PC-3 (cell line): ENCODE data around the gene HTR5A. TPM values are rescaled to one million over a fixed set of nuclear protein-coding genes. Genes with fewer than 3 reads are reported as not detected.

Source experiments
- ATAC-seq: fragments of 200-7000 bp; cut with Tn5 transposase; 2 replicates; pipeline ENCODE4 v1.9.1; 2020; ENCODE audit warnings: mild to moderate bottlenecking, moderate library complexity
- BruUV-seq: library from RNA; stranded (reverse); fragments of 400-500 nt; replicated peaks from 2 replicates; lab custom pipeline; 2021; lab: Mats Ljungman, UMichigan
- CTCF ChIA-PET: fragments of 300-600 bp; sonication (Branson Sonifier 250); formaldehyde crosslinking; loops from one replicate; lab custom pipeline; 2022; ENCODE audit warnings: antibody characterized with exemption; lab: Charles Lee
- POLR2A ChIA-PET: fragments of 300-600 bp; sonication (Branson Sonifier 250); formaldehyde crosslinking; loops from one replicate; lab custom pipeline; 2022; ENCODE audit warnings: antibody characterized with exemption; ENCODE audit not compliant: unreplicated experiment; lab: Charles Lee
- DNase-seq: peaks from one replicate; pipeline ENCODE4 v3.0.0-alpha.2; 2015
- H2AFZ ChIP-seq: fragments of 300-600 bp; sonication (generic); 2 replicates; pipeline ENCODE4 v1.6.0; 2016; ENCODE audit warnings: antibody characterized with exemption, low read length
- H3F3A ChIP-seq: fragments of 300-600 bp; sonication (generic); one replicate; pipeline ENCODE4 v1.6.0; 2017; ENCODE audit warnings: antibody characterized with exemption, low read length, control low read depth, mild to moderate bottlenecking; ENCODE audit not compliant: unreplicated experiment
- H3K27ac ChIP-seq: fragments of 300-600 bp; sonication (generic); 2 replicates; pipeline ENCODE4 v1.5.1; 2016; ENCODE audit warnings: mild to moderate bottlenecking, low read length
- H3K27me3 ChIP-seq: fragments of 300-600 bp; sonication (generic); 2 replicates; pipeline ENCODE4 v1.6.1; 2016; ENCODE audit warnings: low read length, mixed read lengths
- H3K36me3 ChIP-seq: fragments of 300-600 bp; sonication (generic); 2 replicates; pipeline ENCODE4 v1.6.1; 2016; ENCODE audit warnings: low read depth, mixed run types, low read length, mixed read lengths
- H3K4me1 ChIP-seq: fragments of 300-600 bp; sonication (generic); 2 replicates; pipeline ENCODE4 v1.5.1; 2016; ENCODE audit warnings: low read length; ENCODE audit not compliant: insufficient read depth
- H3K4me2 ChIP-seq: fragments of 300-600 bp; sonication (generic); 2 replicates; pipeline ENCODE4 v1.6.0; 2016; ENCODE audit warnings: low read length
- H3K4me3 ChIP-seq: fragments of 300-600 bp; sonication (generic); 2 replicates; pipeline ENCODE4 v1.5.1; 2016; ENCODE audit warnings: mild to moderate bottlenecking, low read length, mixed read lengths
- H3K79me2 ChIP-seq: fragments of 300-600 bp; sonication (generic); 2 replicates; pipeline ENCODE4 v1.6.1; 2017; ENCODE audit warnings: low read length, mixed read lengths
- H3K9ac ChIP-seq: fragments of 300-600 bp; sonication (generic); 2 replicates; pipeline ENCODE4 v1.6.0; 2016; ENCODE audit warnings: mild to moderate bottlenecking, low read length
- H3K9me2 ChIP-seq: fragments of 300-600 bp; sonication (generic); replicated peaks from 2 replicates; pipeline ENCODE4 v1.6.1; 2016; ENCODE audit warnings: mixed run types, low read length, mixed read lengths
- H3K9me3 ChIP-seq: fragments of 300-600 bp; sonication (generic); 2 replicates; pipeline ENCODE4 v1.6.1; 2016; ENCODE audit warnings: low read length, mixed read lengths
- H4K20me1 ChIP-seq: fragments of 300-600 bp; sonication (generic); 2 replicates; pipeline ENCODE4 v1.6.1; 2016; ENCODE audit warnings: low read length, mixed read lengths
- EZH2 ChIP-seq: fragments of 300-600 bp; sonication (generic); IDR thresholded peaks from one replicate; pipeline ENCODE4 v1.6.1; 2017; ENCODE audit warnings: antibody characterized with exemption, mild to moderate bottlenecking, low read length; ENCODE audit not compliant: unreplicated experiment
- EZH2phosphoT487 ChIP-seq: fragments of 300-600 bp; sonication (generic); IDR thresholded peaks from 2 replicates; pipeline ENCODE4 v1.6.1; 2018; ENCODE audit warnings: mild to moderate bottlenecking, antibody characterized with exemption, low read length, borderline replicate concordance
- intact Hi-C: fragments of 100-400 bp; cut with micrococcal nuclease; formaldehyde crosslinking; loops from 2 replicates; pipeline ENCODE4 v1.9.0; 2023
- total RNA-seq: library from RNA; depleted of rRNA; stranded (reverse); fragments of >200 nt; gene quantifications from 2 replicates; pipeline ENCODE4 v1.2.3, GENCODE V29; 2014
- TF ChIP-seq, protein P1 (sequence below): fragments of 300-600 bp; sonication (generic); conservative IDR thresholded peaks from 2 replicates; pipeline ENCODE4 v1.5.1; 2017; ENCODE audit warnings: antibody characterized with exemption, low read depth, mild to moderate bottlenecking, low read length

The HTR5A gene
- total RNA-seq, 1 experiment from 2014 or later = not detected

DNA sequence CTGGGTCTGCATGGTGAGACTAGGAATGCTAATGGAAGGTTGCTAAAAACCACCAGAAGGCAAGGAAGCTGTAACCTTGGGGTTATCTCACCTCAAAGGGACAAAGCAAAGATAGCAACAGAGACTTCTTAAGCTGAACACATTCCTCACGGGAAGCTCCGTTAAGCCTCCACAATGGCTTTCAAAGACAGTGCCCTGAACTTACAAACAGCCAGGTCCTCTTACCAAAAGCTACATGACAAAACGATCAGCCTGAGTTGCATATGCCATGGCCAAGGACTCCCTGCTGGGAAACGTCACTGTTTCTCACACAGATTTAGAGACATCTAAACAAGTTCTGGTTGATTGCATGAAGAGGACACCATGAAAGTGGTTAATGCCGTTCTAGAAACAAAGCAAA, 52.7 kb downstream of the HTR5A start:
- Histone ChIP-seq H3F3A (peaks cover 9% of the 10 kb centered on the region), H3K9me2 (no peaks in the 10 kb centered on the region), H3K9me3 (0 out of 2 replicates have a peak, but pooled peaks cover 8% of the 10 kb centered on the region), H3K36me3 (no peaks in the 10 kb centered on the region), H3K4me1 (no peaks in the 10 kb centered on the region), H2AFZ (no peak overlapping the region), H3K4me3 (no peak overlapping the region), H3K27ac (no peak overlapping the region), H3K4me2 (no peak overlapping the region), H4K20me1 (no peaks in the 10 kb centered on the region), H3K9ac (no peak overlapping the region), H3K27me3 (peaks cover 4% of the 10 kb centered on the region), H3K79me2 (no peaks in the 10 kb centered on the region)
- DNase-seq (no peak), ATAC-seq (no peak)
- TF ChIP-seq EZH2phosphoT487 (no peak), EZH2 (no peak)
- TF ChIP-seq, protein P1, sequence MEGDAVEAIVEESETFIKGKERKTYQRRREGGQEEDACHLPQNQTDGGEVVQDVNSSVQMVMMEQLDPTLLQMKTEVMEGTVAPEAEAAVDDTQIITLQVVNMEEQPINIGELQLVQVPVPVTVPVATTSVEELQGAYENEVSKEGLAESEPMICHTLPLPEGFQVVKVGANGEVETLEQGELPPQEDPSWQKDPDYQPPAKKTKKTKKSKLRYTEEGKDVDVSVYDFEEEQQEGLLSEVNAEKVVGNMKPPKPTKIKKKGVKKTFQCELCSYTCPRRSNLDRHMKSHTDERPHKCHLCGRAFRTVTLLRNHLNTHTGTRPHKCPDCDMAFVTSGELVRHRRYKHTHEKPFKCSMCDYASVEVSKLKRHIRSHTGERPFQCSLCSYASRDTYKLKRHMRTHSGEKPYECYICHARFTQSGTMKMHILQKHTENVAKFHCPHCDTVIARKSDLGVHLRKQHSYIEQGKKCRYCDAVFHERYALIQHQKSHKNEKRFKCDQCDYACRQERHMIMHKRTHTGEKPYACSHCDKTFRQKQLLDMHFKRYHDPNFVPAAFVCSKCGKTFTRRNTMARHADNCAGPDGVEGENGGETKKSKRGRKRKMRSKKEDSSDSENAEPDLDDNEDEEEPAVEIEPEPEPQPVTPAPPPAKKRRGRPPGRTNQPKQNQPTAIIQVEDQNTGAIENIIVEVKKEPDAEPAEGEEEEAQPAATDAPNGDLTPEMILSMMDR = no peak
- POLR2A ChIA-PET = no interaction called here
- intact Hi-C loops = no loop called here
- BruUV-seq = no TSS peak
- CTCF ChIA-PET = no interaction called here

DNA sequence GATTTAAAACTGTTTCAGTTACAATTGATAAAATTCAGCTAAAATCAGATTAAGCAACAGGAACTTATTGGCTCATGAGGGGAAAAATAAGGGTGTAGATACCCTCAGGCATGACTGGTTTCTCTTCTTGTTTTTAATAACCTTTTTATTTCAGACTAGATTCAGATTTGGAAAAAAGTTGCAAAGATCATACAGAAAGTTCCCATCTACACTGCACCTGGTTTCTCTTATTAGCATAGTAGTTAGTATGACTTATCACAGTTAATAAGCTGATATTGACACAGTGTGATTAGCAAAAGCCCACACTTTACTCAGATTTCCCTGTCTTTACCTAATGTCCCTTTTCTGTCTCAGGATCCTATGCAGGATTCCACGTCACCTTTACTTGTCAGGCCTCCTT, 53.3 kb downstream of the HTR5A start:
- BruUV-seq = no TSS peak
- no peaks in the 10 kb centered on the region for H4K20me1 ChIP-seq
- ATAC-seq (no peak), DNase-seq (no peak)
- CTCF ChIA-PET = no interaction called here
- H3K4me3 ChIP-seq = no peak overlapping the region
- H3K4me2 ChIP-seq = no peak overlapping the region
- no peak overlapping the region for H3K27ac ChIP-seq
- TF ChIP-seq EZH2 (no peak), EZH2phosphoT487 (no peak)
- TF ChIP-seq, protein P1 = no peak
- POLR2A ChIA-PET = no interaction called here
- H3K4me1 ChIP-seq = no peaks in the 10 kb centered on the region
- no peak overlapping the region for H3K9ac ChIP-seq
- no peaks in the 10 kb centered on the region for H3K79me2 ChIP-seq
- no peaks in the 10 kb centered on the region for H3K9me2 ChIP-seq
- intact Hi-C loops = no loop called here
- no peaks in the 10 kb centered on the region for H3K27me3 ChIP-seq
- H3K9me3 ChIP-seq = 0 out of 2 replicates have a peak, but pooled peaks cover 8% of the 10 kb centered on the region
- peaks cover 9% of the 10 kb centered on the region for H3F3A ChIP-seq
- H2AFZ ChIP-seq = no peak overlapping the region
- no peaks in the 10 kb centered on the region for H3K36me3 ChIP-seq

DNA sequence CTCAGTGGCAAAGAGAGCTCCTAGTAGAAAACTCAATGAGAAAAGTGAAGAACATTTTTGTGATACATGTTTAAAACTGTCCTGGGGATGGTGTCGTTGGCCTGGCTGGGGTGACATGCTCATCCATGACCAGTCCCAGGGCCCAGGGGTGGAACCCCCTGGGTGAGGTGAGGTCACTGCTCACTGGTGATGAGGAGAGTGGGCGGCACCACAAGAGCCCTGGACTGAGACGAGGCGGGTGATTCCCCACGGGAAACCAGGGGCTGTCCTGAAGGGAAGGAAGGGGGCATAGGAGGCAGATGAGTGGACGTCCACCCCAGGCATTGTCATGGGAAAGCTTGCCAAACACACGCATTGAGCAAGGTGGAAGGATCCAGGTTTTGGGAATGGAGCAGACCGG, 54.6 kb downstream of the HTR5A start:
- TF ChIP-seq EZH2phosphoT487 = no peak
- Histone ChIP-seq H3K4me3 (peak overlapping the region; percentile 27; the same call in 1 of the 2 replicates), H3K27ac (no peak overlapping the region), H3K4me2 (no peak overlapping the region), H3F3A (peaks cover 9% of the 10 kb centered on the region), H3K27me3 (no peaks in the 10 kb centered on the region), H3K9ac (no peak overlapping the region), H3K9me3 (0 out of 2 replicates have a peak, but pooled peaks cover 8% of the 10 kb centered on the region), H3K36me3 (no peaks in the 10 kb centered on the region), H3K9me2 (no peaks in the 10 kb centered on the region), H3K79me2 (no peaks in the 10 kb centered on the region), H3K4me1 (no peaks in the 10 kb centered on the region), H2AFZ (no peak overlapping the region), H4K20me1 (no peaks in the 10 kb centered on the region)
- ATAC-seq (no peak), DNase-seq (no peak)
- no TSS peak for BruUV-seq
- intact Hi-C loops = no loop called here
- CTCF ChIA-PET = no interaction called here
- POLR2A ChIA-PET = no interaction called here
